IPS-18c (cell line): ENCODE data around the gene MPIG6B.
A peak's percentile ranks its signal among the peaks of the same experiment; 100 is the strongest.

Source experiments
- H3K4me3 ChIP-seq: 2 replicates; pipeline ENCODE4 v1.7.0; 2013; ENCODE audit warnings: low read depth, mild to moderate bottlenecking, low read length, moderate library complexity; ENCODE audit not compliant: insufficient read depth
- H3K9me3 ChIP-seq: one replicate; pipeline ENCODE4 v1.6.1; 2013; ENCODE audit warnings: mild to moderate bottlenecking, low read length, moderate library complexity; ENCODE audit not compliant: control insufficient read depth, insufficient read depth

MPIG6B gene

GRCh38 chr6:31723245-31723979 is at the start of gene MPIG6B:
Gene MPIG6B (plus strand): TSS chr6:31723373. CDS start chr6:31723384, 11 bp downstream.
- Histone ChIP-seq H3K4me3 (no peak within 1 kb of the TSS), H3K9me3 (no peaks in the 10 kb centered on the region)

GRCh38 chr6:31676322-31676903 is 46.8 kb upstream of the MPIG6B start:
- H3K9me3 ChIP-seq: peaks cover 6% of the 10 kb centered on the region
- H3K4me3 ChIP-seq: no peak overlapping the region

GRCh38 chr6:31676904-31677303 is 46.3 kb upstream of the MPIG6B start:
- peaks cover 4% of the 10 kb centered on the region for H3K9me3 ChIP-seq
- no peak overlapping the region for H3K4me3 ChIP-seq

GRCh38 chr6:31677955-31678354 is 45.2 kb upstream of the MPIG6B start:
- peaks cover 4% of the 10 kb centered on the region for H3K9me3 ChIP-seq
- no peak overlapping the region for H3K4me3 ChIP-seq

GRCh38 chr6:31680226-31681134 is 42.7 kb upstream of the MPIG6B start, which contains the start of gene LY6G5C:
Gene LY6G5C (minus strand): TSS chr6:31681067. CDS start chr6:31680373, 694 bp downstream.
- Histone ChIP-seq H3K4me3 (peak within 1 kb of the TSS; percentile 50), H3K9me3 (peaks cover 4% of the 10 kb centered on the region)

GRCh38 chr6:31681135-31681671 is 42.0 kb upstream of the MPIG6B start:
- H3K4me3 ChIP-seq: peak overlapping the region; percentile 50
- H3K9me3 ChIP-seq: peaks cover 4% of the 10 kb centered on the region

GRCh38 chr6:31683591-31683990 is 39.6 kb upstream of the MPIG6B start:
- peak overlapping the region; percentile 52; the same call in 1 of the 2 replicates for H3K4me3 ChIP-seq
- H3K9me3 ChIP-seq: no peaks in the 10 kb centered on the region

- H3K4me3 ChIP-seq: no peak overlapping the region
Measured at GRCh38 chr6:31686483-31686882, 36.7 kb upstream of the MPIG6B start.

GRCh38 chr6:31687321-31687720 is 35.9 kb upstream of the MPIG6B start:
- peaks cover 4% of the 10 kb centered on the region for H3K9me3 ChIP-seq
- H3K4me3 ChIP-seq: no peak overlapping the region

More at GRCh38 chr6:31686483-31686882, 36.7 kb upstream of the MPIG6B start:
- peaks cover 4% of the 10 kb centered on the region for H3K9me3 ChIP-seq

- Histone ChIP-seq H3K4me3 (no peak overlapping the region), H3K9me3 (peaks cover 4% of the 10 kb centered on the region)
Measured at GRCh38 chr6:31687860-31688693, 35.1 kb upstream of the MPIG6B start.

- no peak overlapping the region for H3K4me3 ChIP-seq
Measured at GRCh38 chr6:31689249-31690110, 33.7 kb upstream of the MPIG6B start.

GRCh38 chr6:31690231-31691077 is 32.7 kb upstream of the MPIG6B start:
- Histone ChIP-seq H3K4me3 (no peak overlapping the region), H3K9me3 (peaks cover 4% of the 10 kb centered on the region)

More at GRCh38 chr6:31689249-31690110, 33.7 kb upstream of the MPIG6B start:
- peaks cover 4% of the 10 kb centered on the region for H3K9me3 ChIP-seq

- H3K9me3 ChIP-seq: peaks cover 4% of the 10 kb centered on the region
- no peak overlapping the region for H3K4me3 ChIP-seq
Measured at GRCh38 chr6:31691078-31691463, 32.1 kb upstream of the MPIG6B start.

- Histone ChIP-seq H3K4me3 (no peak overlapping the region), H3K9me3 (peaks cover 4% of the 10 kb centered on the region)
Measured at GRCh38 chr6:31691564-31692108, 31.5 kb upstream of the MPIG6B start.

- Histone ChIP-seq H3K9me3 (peaks cover 4% of the 10 kb centered on the region), H3K4me3 (no peak overlapping the region)
Measured at GRCh38 chr6:31692353-31692752, 30.8 kb upstream of the MPIG6B start.
